Muscle of back (tissue), 11 donors: ENCODE results near the gene SEL1L3. TPM values are rescaled to one million over a fixed set of nuclear protein-coding genes. Genes with fewer than 3 reads are reported as not detected.
"Not testable (repeated sequence)": the region's sequence is repeated elsewhere in the genome, so short reads cannot be mapped to it uniquely, and the experiment has no call there.

Source experiments
- DNase-seq, 3 donors: peaks; one replicate each; pipeline versions ENCODE4 v3.0.0 to v3.0.0-alpha.2; 2013
- polyA plus RNA-seq, 10 donors: library from polyadenylated mRNA; unstranded; fragments of 120-200 nt; gene quantifications; one replicate each; pipeline ENCODE4 v1.2.1, GENCODE V29; 2013; ENCODE audit not compliant: insufficient read length in 10 of 10

Gene SEL1L3
- polyA plus RNA-seq, 10 donors: 12.2 to 22.3 (median 16.8) TPM

DNA sequence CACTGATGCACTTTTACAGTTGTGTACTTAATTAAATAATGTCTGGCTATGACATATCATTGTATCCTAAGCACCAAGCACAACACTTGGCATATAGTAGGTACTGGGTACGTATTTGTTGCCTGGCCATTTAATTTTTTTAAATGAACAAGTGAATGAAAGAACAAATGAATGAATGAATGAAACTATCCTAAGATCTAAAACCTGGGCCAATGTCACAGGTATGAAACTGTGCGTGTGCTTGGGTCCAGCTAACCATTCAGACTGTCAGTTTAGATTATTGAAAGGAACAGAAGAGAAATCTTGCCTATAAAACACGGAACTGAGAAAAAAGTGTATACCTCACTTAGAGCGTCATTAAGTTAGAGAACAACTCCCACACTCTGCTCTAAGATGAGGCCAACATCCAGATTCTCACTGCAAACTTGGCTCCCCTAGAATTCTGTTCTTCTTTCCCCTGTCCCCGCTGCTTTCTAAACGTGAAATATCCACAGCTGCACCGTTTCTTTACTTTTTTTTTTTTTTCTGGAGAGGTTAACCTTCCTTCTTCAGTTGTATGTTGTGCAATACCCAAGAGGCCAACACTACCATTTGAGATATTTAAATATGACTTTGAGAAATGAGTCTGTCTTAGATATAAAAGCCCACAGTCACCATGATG lies 17.3 kb upstream of the SEL1L3 start:
- DNase-seq: peak; percentile 40 to 77 (median 54)

- no peak for DNase-seq
Observed at GRCh38 chr4:25879587-25879986, 16.8 kb upstream of the SEL1L3 start.

GRCh38 chr4:25879091-25879584 lies 16.4 kb upstream of the SEL1L3 start:
- no peak for DNase-seq

DNA sequence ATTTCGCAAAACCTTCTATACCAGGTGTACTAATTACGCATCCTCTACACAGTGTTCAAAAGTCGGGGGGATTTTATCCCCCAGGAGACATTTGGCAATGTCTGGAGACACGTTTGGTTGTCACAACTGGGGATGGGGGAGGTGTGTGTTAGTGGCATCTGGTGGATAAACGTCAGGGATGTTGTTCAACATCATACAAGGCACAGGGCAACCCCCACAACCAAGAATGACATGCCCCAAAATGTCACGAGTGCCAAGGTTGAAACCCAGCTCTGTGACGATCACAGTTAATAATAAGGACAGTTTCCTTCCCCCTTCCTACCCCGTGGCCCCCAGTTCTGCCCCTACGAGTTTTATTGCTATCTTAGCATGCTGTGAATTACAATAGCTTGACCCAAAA lies 15.9 kb upstream of the SEL1L3 start:
- no peak for DNase-seq

DNA sequence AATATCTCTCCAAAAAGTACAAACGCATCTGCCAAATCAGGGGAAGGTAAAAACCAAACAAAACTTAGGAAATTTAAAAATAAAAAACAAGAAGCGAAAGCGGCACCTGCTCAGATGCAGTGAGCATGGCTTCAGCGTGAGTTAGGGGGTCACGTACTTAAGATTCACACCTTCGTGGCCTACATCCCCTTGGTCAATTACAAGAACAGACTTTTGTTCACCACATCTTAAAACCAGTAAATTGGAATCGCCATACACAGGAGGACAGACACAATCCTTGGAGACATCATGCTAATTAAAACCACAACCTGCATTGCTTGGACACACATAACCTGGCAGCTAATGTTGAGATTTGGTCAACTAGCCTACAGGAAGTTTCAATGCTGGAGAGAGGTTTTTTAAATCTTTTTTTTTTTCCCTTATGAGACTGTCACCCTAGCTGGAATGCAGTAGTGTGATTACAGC lies 12.5 kb upstream of the SEL1L3 start:
- no peak for DNase-seq

GRCh38 chr4:25874655-25875054 lies 11.9 kb upstream of the SEL1L3 start:
- DNase-seq: no peak

- no peak for DNase-seq
Observed at GRCh38 chr4:25873632-25874129, 10.9 kb upstream of the SEL1L3 start.

DNA sequence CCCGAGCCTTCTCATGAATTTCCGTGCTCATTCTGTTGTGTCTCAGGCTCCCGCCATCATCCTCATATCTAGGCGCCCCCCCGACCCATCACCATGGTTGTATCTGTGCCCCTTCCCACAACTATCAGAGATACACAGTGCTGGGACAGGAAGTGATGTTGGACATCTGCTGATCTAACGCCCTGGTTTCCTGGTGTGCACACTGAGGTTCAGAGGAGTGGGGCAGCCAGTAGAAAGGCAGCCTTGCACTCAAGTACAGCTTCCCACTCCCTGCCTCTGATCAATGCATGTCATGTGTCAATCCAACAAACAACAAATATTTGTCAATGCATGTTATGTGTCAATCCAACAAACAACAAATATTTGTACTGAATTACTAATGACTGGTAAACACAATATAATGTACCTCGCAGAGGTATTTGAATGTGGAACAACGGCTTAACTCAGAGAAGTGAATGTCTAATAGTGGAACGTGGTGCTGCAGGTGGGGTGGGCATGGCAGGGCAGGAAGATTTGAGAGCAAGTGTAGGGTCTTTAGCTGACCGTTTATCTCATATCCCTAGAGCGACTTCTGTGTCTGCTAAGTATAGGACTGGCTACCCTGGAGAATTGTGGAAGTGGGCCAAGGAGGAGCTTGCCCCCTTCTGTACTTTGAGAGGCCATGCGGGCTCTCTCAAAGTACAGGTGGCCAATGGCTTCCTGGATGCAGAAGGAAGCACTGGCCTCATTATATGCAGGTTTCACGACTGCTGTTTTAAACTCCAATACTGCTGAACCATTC lies 10.3 kb upstream of the SEL1L3 start:
- DNase-seq: no peak

- no peak for DNase-seq
Observed at GRCh38 chr4:25870081-25870480, 7.3 kb upstream of the SEL1L3 start.

GRCh38 chr4:25867781-25868294 lies 5.0 kb upstream of the SEL1L3 start:
- no peak for DNase-seq

- not testable (repeated sequence) for DNase-seq
Observed at GRCh38 chr4:25866401-25866800, 3.6 kb upstream of the SEL1L3 start.

DNA sequence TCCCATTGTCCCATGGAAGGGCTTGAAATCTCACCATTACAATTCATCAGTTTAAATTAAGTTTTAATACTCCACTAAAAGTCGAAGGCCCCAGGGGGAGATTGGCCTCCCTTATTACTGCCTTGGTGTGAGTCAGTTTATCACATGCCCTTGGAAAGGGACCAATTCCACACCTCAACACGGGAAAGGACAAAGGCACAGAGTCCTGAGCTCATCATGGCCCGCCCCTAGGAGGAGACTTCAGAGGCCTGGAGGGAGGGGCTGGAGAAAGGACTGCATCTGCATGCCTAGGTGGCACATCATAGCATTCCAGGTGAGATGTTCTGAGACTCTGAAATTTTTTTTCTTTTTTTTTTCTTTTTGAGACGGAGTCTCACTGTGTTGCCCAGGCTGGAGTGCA lies 2.8 kb upstream of the SEL1L3 start:
- DNase-seq: no peak

- DNase-seq: peak in 1 of 3 donors; percentile 49
Observed at GRCh38 chr4:25863831-25864418, 1.1 kb upstream of the SEL1L3 start.

GRCh38 chr4:25863347-25863784 lies 578 bp upstream of the SEL1L3 start:
- DNase-seq: peak in 1 of 3 donors; percentile 46

GRCh38 chr4:25861951-25862410 lies 807 bp downstream of the SEL1L3 start:
- peak in 2 of 3 donors; percentile 49 to 75 for DNase-seq

DNA sequence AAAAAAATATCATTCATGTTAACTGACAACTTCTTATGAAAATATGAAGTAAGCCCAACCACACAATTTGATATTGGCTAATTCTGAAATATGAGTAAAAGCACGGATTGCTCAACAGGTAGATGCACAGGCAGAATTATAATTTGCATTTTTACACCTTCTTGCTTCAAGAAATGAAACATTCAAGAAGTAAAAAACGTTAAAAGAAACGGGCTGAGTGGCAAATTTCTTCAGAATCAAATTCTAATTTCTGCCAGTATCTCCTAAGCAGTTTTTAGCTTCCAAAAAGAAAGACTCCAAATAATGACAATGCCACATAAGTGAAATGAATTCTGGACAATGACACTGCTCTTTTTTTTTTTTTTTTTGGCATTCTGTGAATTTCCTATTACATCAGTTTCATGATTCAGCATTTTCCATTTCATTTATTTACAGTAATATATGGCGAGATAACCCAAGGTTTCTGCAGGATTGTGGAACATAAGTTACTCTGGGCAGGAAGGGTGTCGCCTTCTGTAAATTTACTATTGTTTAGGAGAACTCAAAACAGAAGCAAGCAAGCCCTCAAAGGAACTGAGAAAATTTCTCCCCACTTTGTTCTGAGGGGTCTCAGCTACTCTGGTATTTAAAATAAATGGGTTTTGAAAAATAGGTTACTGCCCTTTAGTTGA lies 1.4 kb downstream of the SEL1L3 start:
- DNase-seq: peak; percentile 25 to 60 (median 29)

- DNase-seq: peak in 1 of 3 donors; percentile 46
Observed at GRCh38 chr4:25860586-25861279, 2.1 kb downstream of the SEL1L3 start.

DNA sequence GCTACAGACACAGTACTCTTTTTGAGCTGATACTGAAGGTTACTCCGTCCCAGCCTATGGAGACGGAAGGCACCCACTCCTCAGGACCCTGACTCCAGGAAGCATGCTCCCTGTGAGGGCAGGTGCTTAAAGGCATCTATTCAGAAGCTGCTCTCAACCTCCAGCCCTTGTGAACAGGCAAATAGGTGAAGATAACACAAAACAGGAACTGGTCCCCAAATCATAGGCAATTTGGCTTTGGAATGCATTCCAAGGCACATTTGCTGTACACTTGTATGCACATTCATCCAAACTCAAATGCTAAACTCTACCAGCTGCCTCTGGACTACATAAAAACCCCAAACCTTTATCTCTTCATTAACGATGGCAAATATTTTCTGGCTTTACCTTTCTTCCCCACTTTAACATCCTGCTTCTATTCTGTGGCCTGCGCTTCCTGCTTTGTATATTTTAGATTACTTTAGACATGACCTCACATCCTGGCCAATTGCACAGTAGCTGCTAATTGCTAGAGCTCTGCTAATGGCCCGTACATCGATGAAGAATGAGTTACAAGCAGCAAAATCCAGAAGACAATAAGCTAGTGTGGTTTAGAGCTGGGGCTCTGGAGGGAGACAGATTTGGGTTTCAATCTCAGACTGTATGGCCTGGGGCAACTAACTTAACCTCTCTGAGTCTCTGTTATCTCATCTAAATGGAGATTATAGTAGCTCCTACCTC lies 3.2 kb downstream of the SEL1L3 start:
- peak in 1 of 3 donors; percentile 40 for DNase-seq

DNA sequence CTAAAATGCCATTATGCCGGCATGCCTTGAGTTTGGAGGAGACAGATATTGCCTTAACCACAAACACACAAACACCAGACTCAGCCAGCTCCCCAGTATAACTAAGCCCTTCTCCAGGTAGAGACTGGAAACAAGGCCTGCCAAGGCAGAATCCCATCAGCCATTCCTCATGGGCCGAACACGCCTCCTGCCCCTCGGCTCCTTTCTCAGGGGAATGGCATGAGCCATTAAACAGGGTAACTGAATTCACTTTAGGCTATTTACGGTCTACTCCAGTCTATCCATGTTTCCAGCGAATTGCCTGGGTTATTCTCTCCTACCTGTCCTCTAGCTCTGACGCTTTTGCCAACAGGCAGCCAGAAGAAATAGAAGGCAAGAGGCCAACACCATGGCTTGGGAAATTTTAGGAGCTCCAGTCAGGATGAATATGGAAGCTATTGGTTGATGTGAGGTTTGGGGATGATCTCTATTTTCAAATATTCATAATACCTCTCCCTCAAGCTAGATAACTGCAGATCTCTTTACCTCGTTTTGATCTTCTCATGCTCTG lies 4.9 kb downstream of the SEL1L3 start:
- DNase-seq: no peak

GRCh38 chr4:25857403-25857802 lies 5.4 kb downstream of the SEL1L3 start:
- DNase-seq: no peak
